ENCODE results near the gene STXBP2. TPM values are rescaled to one million over a fixed set of nuclear protein-coding genes. Genes with fewer than 3 reads are reported as not detected.
"Not testable (repeated sequence)": the region's sequence is repeated elsewhere in the genome, so short reads cannot be mapped to it uniquely, and the experiment has no call there.

STXBP2 gene
- total RNA-seq, 1 donor from 2014 or later, result 42.2 TPM

DNA sequence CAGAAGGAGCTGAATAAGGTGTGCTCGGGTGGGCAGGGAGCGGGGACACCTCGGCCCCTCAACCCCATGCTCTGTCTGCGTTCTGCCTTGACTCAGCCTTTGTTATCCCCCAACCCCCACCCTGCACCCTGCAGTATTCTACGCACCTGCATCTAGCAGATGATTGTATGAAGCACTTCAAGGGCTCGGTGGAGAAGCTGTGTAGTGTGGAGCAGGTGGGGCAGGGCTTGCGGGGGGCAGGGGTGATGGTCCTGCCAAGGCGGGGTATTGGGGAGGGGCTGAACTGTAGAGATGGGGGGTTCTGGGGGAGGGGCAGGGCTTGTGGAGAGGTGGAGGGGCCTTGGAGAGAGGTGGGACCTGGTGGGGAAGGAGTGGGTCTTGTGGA is 6.1 kb downstream of the STXBP2 start:
- H3K9me3 Mint-ChIP-seq (ENCODE audit: unreplicated experiment), result no peaks in the 10 kb centered on the region
- H3K4me1 Mint-ChIP-seq (ENCODE audit: unreplicated experiment), result peaks cover 3% of the 10 kb centered on the region
- TF ChIP-seq, protein P1, sequence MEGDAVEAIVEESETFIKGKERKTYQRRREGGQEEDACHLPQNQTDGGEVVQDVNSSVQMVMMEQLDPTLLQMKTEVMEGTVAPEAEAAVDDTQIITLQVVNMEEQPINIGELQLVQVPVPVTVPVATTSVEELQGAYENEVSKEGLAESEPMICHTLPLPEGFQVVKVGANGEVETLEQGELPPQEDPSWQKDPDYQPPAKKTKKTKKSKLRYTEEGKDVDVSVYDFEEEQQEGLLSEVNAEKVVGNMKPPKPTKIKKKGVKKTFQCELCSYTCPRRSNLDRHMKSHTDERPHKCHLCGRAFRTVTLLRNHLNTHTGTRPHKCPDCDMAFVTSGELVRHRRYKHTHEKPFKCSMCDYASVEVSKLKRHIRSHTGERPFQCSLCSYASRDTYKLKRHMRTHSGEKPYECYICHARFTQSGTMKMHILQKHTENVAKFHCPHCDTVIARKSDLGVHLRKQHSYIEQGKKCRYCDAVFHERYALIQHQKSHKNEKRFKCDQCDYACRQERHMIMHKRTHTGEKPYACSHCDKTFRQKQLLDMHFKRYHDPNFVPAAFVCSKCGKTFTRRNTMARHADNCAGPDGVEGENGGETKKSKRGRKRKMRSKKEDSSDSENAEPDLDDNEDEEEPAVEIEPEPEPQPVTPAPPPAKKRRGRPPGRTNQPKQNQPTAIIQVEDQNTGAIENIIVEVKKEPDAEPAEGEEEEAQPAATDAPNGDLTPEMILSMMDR (IDR thresholded peaks at IDR 0.05; ENCODE audit: unreplicated experiment), result no peak
- no peak overlapping the region for H3K4me3 Mint-ChIP-seq (ENCODE audit: unreplicated experiment)
- H3K27ac Mint-ChIP-seq (ENCODE audit: unreplicated experiment), result no peak overlapping the region
- DNase-seq (ENCODE audit: low spot score), result no peak
- peaks cover 16% of the 10 kb centered on the region for H3K27me3 Mint-ChIP-seq (ENCODE audit: unreplicated experiment)
- peaks cover 7% of the 10 kb centered on the region for H3K36me3 Mint-ChIP-seq (ENCODE audit: low read depth, unreplicated experiment)

DNA sequence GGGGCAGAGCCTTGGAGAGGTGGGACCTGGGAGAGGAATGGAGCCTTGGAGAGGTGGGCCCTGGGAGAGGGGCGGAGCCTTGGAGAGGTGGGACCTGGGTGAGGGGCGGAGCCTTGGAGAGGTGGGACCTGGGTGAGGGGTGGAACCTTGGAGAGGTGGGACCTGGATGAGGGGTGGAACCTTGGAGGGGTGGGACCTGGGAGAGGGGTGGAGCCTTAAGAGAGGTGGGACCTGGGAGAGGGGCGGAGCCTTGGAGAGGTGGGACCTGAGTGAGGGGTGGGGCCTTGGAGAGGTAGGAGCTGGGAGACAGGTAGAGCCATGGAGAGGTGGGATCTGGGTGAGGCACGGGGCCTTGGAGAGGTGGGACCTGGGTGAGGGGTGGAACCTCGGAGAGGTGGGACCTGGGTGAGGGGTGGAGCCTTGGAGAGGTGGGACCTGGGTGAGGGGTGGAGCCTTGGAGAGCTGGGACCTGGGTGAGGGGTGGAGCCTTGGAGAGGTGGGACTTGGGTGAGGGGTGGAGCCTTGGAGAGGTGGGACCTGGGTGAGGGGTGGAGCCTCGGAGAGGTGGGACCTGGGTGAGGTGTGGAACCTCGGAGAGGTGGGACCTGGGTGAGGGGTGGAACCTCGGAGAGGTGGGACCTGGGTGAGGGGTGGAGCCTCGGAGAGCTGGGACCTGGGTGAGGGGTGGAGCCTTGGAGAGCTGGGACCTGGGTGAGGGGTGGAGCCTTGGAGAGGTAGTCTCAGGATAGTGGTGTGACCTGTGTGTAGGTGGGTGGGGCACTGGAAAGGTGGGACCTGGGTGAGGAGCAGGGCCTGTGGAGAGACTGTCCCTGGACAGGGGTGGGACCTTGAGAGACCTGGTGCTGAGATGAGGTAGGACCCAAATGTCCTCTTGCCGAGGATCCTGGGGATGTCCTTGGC is 7.0 kb downstream of the STXBP2 start:
- H3K9me3 Mint-ChIP-seq (ENCODE audit: unreplicated experiment); H3K27ac Mint-ChIP-seq (ENCODE audit: unreplicated experiment): not testable (repeated sequence)

DNA sequence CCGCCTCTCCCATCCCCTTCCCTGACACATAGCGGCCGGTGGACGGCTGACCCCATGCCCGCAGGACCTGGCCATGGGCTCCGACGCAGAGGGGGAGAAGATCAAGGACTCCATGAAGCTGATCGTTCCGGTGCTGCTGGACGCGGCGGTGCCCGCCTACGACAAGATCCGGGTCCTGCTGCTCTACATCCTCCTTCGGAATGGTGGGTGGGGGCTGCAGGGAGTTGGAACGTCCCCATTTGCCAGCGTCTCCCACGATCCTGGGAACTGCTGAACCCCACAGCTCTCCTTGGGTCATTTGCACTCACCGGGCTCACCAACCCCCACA is 7.6 kb downstream of the STXBP2 start:
- no peaks in the 10 kb centered on the region for H3K9me3 Mint-ChIP-seq (ENCODE audit: unreplicated experiment)
- DNase-seq (ENCODE audit: low spot score), result no peak
- no peak overlapping the region for H3K27ac Mint-ChIP-seq (ENCODE audit: unreplicated experiment)
- peaks cover 7% of the 10 kb centered on the region for H3K36me3 Mint-ChIP-seq (ENCODE audit: low read depth, unreplicated experiment)
- H3K4me3 Mint-ChIP-seq (ENCODE audit: unreplicated experiment), result no peak overlapping the region
- TF ChIP-seq, protein P1 (IDR thresholded peaks at IDR 0.05; ENCODE audit: unreplicated experiment), result no peak
- peaks cover 18% of the 10 kb centered on the region for H3K27me3 Mint-ChIP-seq (ENCODE audit: unreplicated experiment)
- peaks cover 3% of the 10 kb centered on the region for H3K4me1 Mint-ChIP-seq (ENCODE audit: unreplicated experiment)

More for the DNA sequence above, 7.0 kb downstream of the STXBP2 start:
- H3K4me1 Mint-ChIP-seq (ENCODE audit: unreplicated experiment); DNase-seq (ENCODE audit: low spot score); H3K36me3 Mint-ChIP-seq (ENCODE audit: low read depth, unreplicated experiment); H3K4me3 Mint-ChIP-seq (ENCODE audit: unreplicated experiment): not testable (repeated sequence)
- H3K27me3 Mint-ChIP-seq (ENCODE audit: unreplicated experiment), result peaks cover 18% of the 10 kb centered on the region

DNA sequence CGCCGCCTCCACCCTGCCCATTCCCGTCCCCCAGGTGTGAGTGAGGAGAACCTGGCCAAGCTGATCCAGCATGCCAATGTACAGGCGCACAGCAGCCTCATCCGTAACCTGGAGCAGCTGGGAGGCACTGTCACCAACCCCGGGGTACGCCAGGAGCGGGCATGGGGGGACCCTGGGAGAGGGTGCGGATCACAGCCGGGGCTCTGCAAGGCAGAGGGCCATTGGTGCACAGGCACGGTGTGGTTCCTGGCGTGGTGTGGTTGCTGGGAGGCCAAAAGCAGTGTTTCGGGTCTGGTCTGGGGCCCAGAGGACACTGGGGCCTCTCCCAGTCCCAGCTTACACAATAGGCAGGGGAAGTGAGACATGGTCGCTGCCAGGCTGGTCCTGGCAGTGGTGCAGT is 8.3 kb downstream of the STXBP2 start:
- Mint-ChIP-seq H3K27ac (ENCODE audit: unreplicated experiment) (no peak overlapping the region), H3K4me3 (ENCODE audit: unreplicated experiment) (no peak overlapping the region), H3K27me3 (ENCODE audit: unreplicated experiment) (peaks cover 16% of the 10 kb centered on the region), H3K4me1 (ENCODE audit: unreplicated experiment) (peaks cover 3% of the 10 kb centered on the region), H3K9me3 (ENCODE audit: unreplicated experiment) (no peaks in the 10 kb centered on the region), H3K36me3 (ENCODE audit: low read depth, unreplicated experiment) (peaks cover 1% of the 10 kb centered on the region)
- TF ChIP-seq, protein P1 (IDR thresholded peaks at IDR 0.05; ENCODE audit: unreplicated experiment), result no peak
- no peak for DNase-seq (ENCODE audit: low spot score)

DNA sequence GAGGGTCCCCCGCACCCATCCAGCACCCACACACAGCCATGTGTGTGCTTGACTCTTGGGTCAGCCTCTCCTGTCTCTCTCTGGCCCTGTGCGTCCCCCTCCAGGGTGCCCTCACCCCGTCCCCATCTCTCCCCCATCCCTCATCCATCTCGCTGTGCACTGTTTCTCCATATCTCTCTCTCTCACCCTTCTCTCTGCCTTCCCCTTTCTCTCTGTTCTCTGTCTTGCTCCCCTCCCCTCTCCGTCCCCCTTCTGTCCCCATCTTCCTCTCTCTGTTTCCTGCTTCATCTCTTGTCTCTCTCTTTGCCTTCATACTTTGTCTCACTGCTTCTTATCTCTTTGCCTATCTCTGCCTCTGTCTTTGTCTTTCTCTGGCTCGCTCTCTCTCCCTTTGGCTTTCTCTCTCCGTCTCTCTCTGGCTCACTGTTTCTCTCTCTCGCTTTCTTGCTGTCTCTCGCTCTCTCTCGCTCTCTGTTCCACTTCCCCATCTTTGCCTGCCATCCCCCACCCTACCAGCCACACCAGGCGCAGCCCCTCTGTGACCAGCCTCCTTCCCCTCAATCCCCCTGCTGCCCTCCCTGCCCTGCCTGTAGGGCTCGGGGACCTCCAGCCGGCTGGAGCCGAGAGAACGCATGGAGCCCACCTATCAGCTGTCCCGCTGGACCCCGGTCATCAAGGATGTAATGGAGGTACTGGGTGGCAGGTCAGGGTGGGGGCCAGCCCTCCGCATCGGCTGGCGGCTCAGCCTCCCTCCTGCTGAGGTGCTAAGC is 8.9 kb downstream of the STXBP2 start:
- Mint-ChIP-seq H3K4me3 (ENCODE audit: unreplicated experiment) (peak overlapping the region; percentile 4), H3K27ac (ENCODE audit: unreplicated experiment) (no peak overlapping the region), H3K9me3 (ENCODE audit: unreplicated experiment) (no peaks in the 10 kb centered on the region), H3K4me1 (ENCODE audit: unreplicated experiment) (peaks cover 3% of the 10 kb centered on the region), H3K27me3 (ENCODE audit: unreplicated experiment) (peaks cover 16% of the 10 kb centered on the region), H3K36me3 (ENCODE audit: low read depth, unreplicated experiment) (no peaks in the 10 kb centered on the region)
- TF ChIP-seq, protein P1 (IDR thresholded peaks at IDR 0.05; ENCODE audit: unreplicated experiment), result no peak
- DNase-seq (ENCODE audit: low spot score), result no peak

Data from endothelial cell (in vitro differentiated cells).